GM23338 (cell line): ENCODE measurements around the gene STIM1. TPM values are rescaled to one million over a fixed set of nuclear protein-coding genes. Genes with fewer than 3 reads are reported as not detected.

ENCODE experiments used
- ATAC-seq: fragments of 200-7000 bp; cut with Tn5 transposase; 3 replicates; pipeline ENCODE4 v1.9.1; 2020
- DNase-seq: peaks from one replicate; pipeline ENCODE4 v3.0.0-alpha.2; 2015; ENCODE audit warnings: low spot score
- H2AFZ ChIP-seq: fragments of 200-600 bp; sonication (generic); 2 replicates; pipeline ENCODE4 v1.8.0; 2016; ENCODE audit warnings: antibody characterized with exemption, mild to moderate bottlenecking, moderate library complexity
- H3F3A ChIP-seq: fragments of 200-600 bp; sonication (generic); replicated peaks from 2 replicates; pipeline ENCODE4 v1.8.0; 2017; ENCODE audit warnings: antibody characterized with exemption, mixed run types, low read depth
- H3K27ac ChIP-seq: fragments of 200-600 bp; sonication (generic); 2 replicates; pipeline ENCODE4 v1.6.1; 2016; ENCODE audit warnings: low read depth
- H3K27me3 ChIP-seq: fragments of 200-600 bp; sonication (generic); 2 replicates; pipeline ENCODE4 v1.8.0; 2016; ENCODE audit warnings: mild to moderate bottlenecking, mixed run types, moderate library complexity; ENCODE audit not compliant: insufficient read depth
- H3K36me3 ChIP-seq: fragments of 200-600 bp; sonication (generic); 2 replicates; pipeline ENCODE4 v1.8.0; 2016; ENCODE audit warnings: mild to moderate bottlenecking; ENCODE audit not compliant: insufficient read depth
- H3K4me1 ChIP-seq: fragments of 200-600 bp; sonication (generic); 2 replicates; pipeline ENCODE4 v1.8.0; 2016; ENCODE audit warnings: mild to moderate bottlenecking, moderate library complexity; ENCODE audit not compliant: insufficient read depth
- H3K4me2 ChIP-seq: fragments of 200-600 bp; sonication (generic); 2 replicates; pipeline ENCODE4 v1.7.1; 2017; ENCODE audit warnings: mixed run types
- H3K4me3 ChIP-seq: fragments of 200-600 bp; sonication (generic); 2 replicates; pipeline ENCODE4 v1.6.1; 2016; ENCODE audit warnings: mixed run types
- H3K79me2 ChIP-seq: fragments of 200-600 bp; sonication (generic); replicated peaks from 2 replicates; pipeline ENCODE4 v1.8.0; 2017; ENCODE audit warnings: mild to moderate bottlenecking; ENCODE audit not compliant: insufficient read depth
- H3K9me2 ChIP-seq: fragments of 200-600 bp; sonication (generic); 2 replicates; pipeline ENCODE4 v1.8.0; 2017; ENCODE audit not compliant: insufficient read depth
- H4K20me1 ChIP-seq: fragments of 200-600 bp; sonication (generic); replicated peaks from 2 replicates; pipeline ENCODE4 v1.8.0; 2017; ENCODE audit warnings: mild to moderate bottlenecking; ENCODE audit not compliant: insufficient read depth
- H3K27ac Mint-ChIP-seq: 2 replicates; pipeline ENCODE4 v1.8.0; 2020; ENCODE audit warnings: inconsistent platforms, mild to moderate bottlenecking, moderate library complexity, mixed read lengths
- H3K27me3 Mint-ChIP-seq: 3 replicates; pipeline ENCODE4 v1.8.0; 2022; ENCODE audit warnings: low read depth, mild to moderate bottlenecking, moderate library complexity, mixed read lengths, inconsistent platforms; ENCODE audit not compliant: insufficient read depth, poor library complexity
- H3K36me3 Mint-ChIP-seq: 3 replicates; pipeline ENCODE4 v1.8.0; 2021; ENCODE audit warnings: low read depth, mild to moderate bottlenecking, inconsistent platforms, moderate library complexity, mixed read lengths
- H3K4me1 Mint-ChIP-seq: 3 replicates; pipeline ENCODE4 v1.8.0; 2020; ENCODE audit warnings: mild to moderate bottlenecking, inconsistent platforms, mixed read lengths
- H3K4me3 Mint-ChIP-seq: 3 replicates; pipeline ENCODE4 v1.8.0; 2021; ENCODE audit warnings: moderate library complexity, mild to moderate bottlenecking, inconsistent platforms, mixed read lengths
- H3K9me3 Mint-ChIP-seq: 3 replicates; pipeline ENCODE4 v1.8.0; 2020; ENCODE audit warnings: moderate library complexity, mild to moderate bottlenecking, inconsistent platforms, mixed read lengths
- CREB1 ChIP-seq: fragments of 250-450 bp; sonication (Bioruptor Pico); IDR thresholded peaks from 2 replicates; pipeline ENCODE4 v1.5.0; 2020; ENCODE audit warnings: low read depth, mild to moderate bottlenecking, moderate library complexity
- CTCF ChIP-seq, 2 experiments: fragments of 200-600 bp in 1 of 2; sonication (generic) in 1 of 2; conservative IDR thresholded peaks; 2 replicates each; pipeline versions ENCODE4 v1.5.1 to v1.6.1; 2016 to 2017; ENCODE audit warnings: antibody characterized with exemption in 2 of 2, low read depth in 2 of 2, mild to moderate bottlenecking in 2 of 2, moderate library complexity in 1 of 2
- EZH2 ChIP-seq: fragments of 200-600 bp; sonication (generic); IDR thresholded peaks from one replicate; pipeline ENCODE4 v1.8.0; 2017; ENCODE audit warnings: antibody characterized with exemption, mild to moderate bottlenecking, low read depth; ENCODE audit not compliant: unreplicated experiment
- EZH2phosphoT487 ChIP-seq: fragments of 200-600 bp; sonication (generic); IDR thresholded peaks from one replicate; pipeline ENCODE4 v1.8.1; 2018; ENCODE audit warnings: antibody characterized with exemption; ENCODE audit not compliant: unreplicated experiment
- JUNB ChIP-seq: IDR thresholded peaks from one replicate; pipeline ENCODE4 v1.6.1; 2016; ENCODE audit warnings: antibody characterized with exemption; ENCODE audit not compliant: unreplicated experiment
- NANOG ChIP-seq: IDR thresholded peaks from 2 replicates; pipeline ENCODE4 v1.6.1; 2016; ENCODE audit warnings: antibody characterized with exemption, borderline replicate concordance
- POLR2AphosphoS5 ChIP-seq: IDR thresholded peaks from 2 replicates; pipeline ENCODE4 v1.6.1; 2016; ENCODE audit warnings: antibody characterized with exemption, low read depth
- STAT1 ChIP-seq: IDR thresholded peaks from one replicate; pipeline ENCODE4 v1.6.1; 2016; ENCODE audit warnings: antibody characterized with exemption; ENCODE audit not compliant: unreplicated experiment
- ZNF114 ChIP-seq: fragments of 250-450 bp; sonication (Bioruptor Pico); IDR thresholded peaks from 2 replicates; pipeline ENCODE4 v1.5.0; 2020; ENCODE audit warnings: mild to moderate bottlenecking, moderate library complexity
- ZNF331 ChIP-seq: fragments of 250-450 bp; sonication (Bioruptor Pico); IDR thresholded peaks from 2 replicates; pipeline ENCODE4 v1.5.0; 2020; ENCODE audit warnings: low read depth, mild to moderate bottlenecking, moderate library complexity
- polyA plus RNA-seq: library from polyadenylated mRNA; unstranded; fragments of >200 nt; fragmentation: Nextera tagmentation; extraction: Ambion mirVana; gene quantifications from 2 replicates; pipeline ENCODE4 v1.2.1, GENCODE V29; 2016
- total RNA-seq: library from RNA; depleted of rRNA; stranded (reverse); fragments of >200 nt; shearing (Covaris generic); gene quantifications from 2 replicates; pipeline ENCODE4 v1.2.3, GENCODE V29; 2014
- TF ChIP-seq, protein P1 (sequence below): IDR thresholded peaks from one replicate; pipeline ENCODE4 v1.6.1; 2018; ENCODE audit warnings: antibody characterized with exemption; ENCODE audit not compliant: unreplicated experiment
- TF ChIP-seq, protein P2 (sequence below): fragments of 250-450 bp; sonication (Bioruptor Pico); IDR thresholded peaks from 2 replicates; pipeline ENCODE4 v1.5.0; 2020; ENCODE audit warnings: mild to moderate bottlenecking, moderate library complexity
- TF ChIP-seq, protein P3 (sequence below): IDR thresholded peaks from 2 replicates; pipeline ENCODE4 v1.6.1; 2016; ENCODE audit warnings: antibody characterized with exemption

STIM1 gene
- total and polyA plus RNA-seq, 2 experiments from 2014 or later: 3.5 to 14.0 TPM

GRCh38 chr11:4061700-4062099, 206.2 kb downstream of the STIM1 start:
- no peaks in the 10 kb centered on the region for H3K27me3 Mint-ChIP-seq
- H3K9me3 Mint-ChIP-seq: no peaks in the 10 kb centered on the region
- H3K36me3 Mint-ChIP-seq: no peaks in the 10 kb centered on the region
- Histone ChIP-seq H3K79me2 (no peaks in the 10 kb centered on the region), H3K4me2 (no peak overlapping the region), H3F3A (no peaks in the 10 kb centered on the region), H3K4me3 (no peak overlapping the region), H3K4me1 (0 out of 2 replicates have a peak, but pooled peaks cover 3% of the 10 kb centered on the region), H3K27ac (no peak overlapping the region), H3K9me2 (no peaks in the 10 kb centered on the region), H3K27me3 (no peaks in the 10 kb centered on the region), H2AFZ (no peak overlapping the region), H3K36me3 (no peaks in the 10 kb centered on the region), H4K20me1 (no peaks in the 10 kb centered on the region; the same call in 1 of the 2 replicates)
- TF ChIP-seq JUNB: no peak
- TF ChIP-seq EZH2phosphoT487: no peak
- TF ChIP-seq STAT1: no peak
- TF ChIP-seq EZH2: no peak
- no peak for TF ChIP-seq NANOG
- TF ChIP-seq, protein P1, sequence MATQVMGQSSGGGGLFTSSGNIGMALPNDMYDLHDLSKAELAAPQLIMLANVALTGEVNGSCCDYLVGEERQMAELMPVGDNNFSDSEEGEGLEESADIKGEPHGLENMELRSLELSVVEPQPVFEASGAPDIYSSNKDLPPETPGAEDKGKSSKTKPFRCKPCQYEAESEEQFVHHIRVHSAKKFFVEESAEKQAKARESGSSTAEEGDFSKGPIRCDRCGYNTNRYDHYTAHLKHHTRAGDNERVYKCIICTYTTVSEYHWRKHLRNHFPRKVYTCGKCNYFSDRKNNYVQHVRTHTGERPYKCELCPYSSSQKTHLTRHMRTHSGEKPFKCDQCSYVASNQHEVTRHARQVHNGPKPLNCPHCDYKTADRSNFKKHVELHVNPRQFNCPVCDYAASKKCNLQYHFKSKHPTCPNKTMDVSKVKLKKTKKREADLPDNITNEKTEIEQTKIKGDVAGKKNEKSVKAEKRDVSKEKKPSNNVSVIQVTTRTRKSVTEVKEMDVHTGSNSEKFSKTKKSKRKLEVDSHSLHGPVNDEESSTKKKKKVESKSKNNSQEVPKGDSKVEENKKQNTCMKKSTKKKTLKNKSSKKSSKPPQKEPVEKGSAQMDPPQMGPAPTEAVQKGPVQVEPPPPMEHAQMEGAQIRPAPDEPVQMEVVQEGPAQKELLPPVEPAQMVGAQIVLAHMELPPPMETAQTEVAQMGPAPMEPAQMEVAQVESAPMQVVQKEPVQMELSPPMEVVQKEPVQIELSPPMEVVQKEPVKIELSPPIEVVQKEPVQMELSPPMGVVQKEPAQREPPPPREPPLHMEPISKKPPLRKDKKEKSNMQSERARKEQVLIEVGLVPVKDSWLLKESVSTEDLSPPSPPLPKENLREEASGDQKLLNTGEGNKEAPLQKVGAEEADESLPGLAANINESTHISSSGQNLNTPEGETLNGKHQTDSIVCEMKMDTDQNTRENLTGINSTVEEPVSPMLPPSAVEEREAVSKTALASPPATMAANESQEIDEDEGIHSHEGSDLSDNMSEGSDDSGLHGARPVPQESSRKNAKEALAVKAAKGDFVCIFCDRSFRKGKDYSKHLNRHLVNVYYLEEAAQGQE: no peak
- TF ChIP-seq, protein P2, sequence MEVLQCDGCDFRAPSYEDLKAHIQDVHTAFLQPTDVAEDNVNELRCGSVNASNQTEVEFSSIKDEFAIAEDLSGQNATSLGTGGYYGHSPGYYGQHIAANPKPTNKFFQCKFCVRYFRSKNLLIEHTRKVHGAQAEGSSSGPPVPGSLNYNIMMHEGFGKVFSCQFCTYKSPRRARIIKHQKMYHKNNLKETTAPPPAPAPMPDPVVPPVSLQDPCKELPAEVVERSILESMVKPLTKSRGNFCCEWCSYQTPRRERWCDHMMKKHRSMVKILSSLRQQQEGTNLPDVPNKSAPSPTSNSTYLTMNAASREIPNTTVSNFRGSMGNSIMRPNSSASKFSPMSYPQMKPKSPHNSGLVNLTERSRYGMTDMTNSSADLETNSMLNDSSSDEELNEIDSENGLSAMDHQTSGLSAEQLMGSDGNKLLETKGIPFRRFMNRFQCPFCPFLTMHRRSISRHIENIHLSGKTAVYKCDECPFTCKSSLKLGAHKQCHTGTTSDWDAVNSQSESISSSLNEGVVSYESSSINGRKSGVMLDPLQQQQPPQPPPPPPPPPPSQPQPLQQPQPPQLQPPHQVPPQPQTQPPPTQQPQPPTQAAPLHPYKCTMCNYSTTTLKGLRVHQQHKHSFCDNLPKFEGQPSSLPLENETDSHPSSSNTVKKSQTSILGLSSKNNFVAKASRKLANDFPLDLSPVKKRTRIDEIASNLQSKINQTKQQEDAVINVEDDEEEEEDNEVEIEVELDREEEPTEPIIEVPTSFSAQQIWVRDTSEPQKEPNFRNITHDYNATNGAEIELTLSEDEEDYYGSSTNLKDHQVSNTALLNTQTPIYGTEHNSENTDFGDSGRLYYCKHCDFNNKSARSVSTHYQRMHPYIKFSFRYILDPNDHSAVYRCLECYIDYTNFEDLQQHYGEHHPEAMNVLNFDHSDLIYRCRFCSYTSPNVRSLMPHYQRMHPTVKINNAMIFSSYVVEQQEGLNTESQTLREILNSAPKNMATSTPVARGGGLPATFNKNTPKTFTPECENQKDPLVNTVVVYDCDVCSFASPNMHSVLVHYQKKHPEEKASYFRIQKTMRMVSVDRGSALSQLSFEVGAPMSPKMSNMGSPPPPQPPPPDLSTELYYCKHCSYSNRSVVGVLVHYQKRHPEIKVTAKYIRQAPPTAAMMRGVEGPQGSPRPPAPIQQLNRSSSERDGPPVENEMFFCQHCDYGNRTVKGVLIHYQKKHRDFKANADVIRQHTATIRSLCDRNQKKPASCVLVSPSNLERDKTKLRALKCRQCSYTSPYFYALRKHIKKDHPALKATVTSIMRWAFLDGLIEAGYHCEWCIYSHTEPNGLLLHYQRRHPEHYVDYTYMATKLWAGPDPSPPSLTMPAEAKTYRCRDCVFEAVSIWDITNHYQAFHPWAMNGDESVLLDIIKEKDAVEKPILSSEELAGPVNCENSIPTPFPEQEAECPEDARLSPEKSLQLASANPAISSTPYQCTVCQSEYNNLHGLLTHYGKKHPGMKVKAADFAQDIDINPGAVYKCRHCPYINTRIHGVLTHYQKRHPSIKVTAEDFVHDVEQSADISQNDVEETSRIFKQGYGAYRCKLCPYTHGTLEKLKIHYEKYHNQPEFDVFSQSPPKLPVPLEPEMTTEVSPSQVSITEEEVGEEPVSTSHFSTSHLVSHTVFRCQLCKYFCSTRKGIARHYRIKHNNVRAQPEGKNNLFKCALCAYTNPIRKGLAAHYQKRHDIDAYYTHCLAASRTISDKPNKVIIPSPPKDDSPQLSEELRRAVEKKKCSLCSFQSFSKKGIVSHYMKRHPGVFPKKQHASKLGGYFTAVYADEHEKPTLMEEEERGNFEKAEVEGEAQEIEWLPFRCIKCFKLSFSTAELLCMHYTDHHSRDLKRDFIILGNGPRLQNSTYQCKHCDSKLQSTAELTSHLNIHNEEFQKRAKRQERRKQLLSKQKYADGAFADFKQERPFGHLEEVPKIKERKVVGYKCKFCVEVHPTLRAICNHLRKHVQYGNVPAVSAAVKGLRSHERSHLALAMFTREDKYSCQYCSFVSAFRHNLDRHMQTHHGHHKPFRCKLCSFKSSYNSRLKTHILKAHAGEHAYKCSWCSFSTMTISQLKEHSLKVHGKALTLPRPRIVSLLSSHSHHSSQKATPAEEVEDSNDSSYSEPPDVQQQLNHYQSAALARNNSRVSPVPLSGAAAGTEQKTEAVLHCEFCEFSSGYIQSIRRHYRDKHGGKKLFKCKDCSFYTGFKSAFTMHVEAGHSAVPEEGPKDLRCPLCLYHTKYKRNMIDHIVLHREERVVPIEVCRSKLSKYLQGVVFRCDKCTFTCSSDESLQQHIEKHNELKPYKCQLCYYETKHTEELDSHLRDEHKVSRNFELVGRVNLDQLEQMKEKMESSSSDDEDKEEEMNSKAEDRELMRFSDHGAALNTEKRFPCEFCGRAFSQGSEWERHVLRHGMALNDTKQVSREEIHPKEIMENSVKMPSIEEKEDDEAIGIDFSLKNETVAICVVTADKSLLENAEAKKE (CRISPR knock-in tag): no peak
- no peak for TF ChIP-seq CTCF (conservative IDR thresholded peaks at IDR 0.05; ENCODE audit: low read depth in 2 of 2)
- TF ChIP-seq ZNF114 (CRISPR knock-in tag): no peak
- no peak for TF ChIP-seq ZNF331
- TF ChIP-seq POLR2AphosphoS5: no peak
- TF ChIP-seq, protein P3, sequence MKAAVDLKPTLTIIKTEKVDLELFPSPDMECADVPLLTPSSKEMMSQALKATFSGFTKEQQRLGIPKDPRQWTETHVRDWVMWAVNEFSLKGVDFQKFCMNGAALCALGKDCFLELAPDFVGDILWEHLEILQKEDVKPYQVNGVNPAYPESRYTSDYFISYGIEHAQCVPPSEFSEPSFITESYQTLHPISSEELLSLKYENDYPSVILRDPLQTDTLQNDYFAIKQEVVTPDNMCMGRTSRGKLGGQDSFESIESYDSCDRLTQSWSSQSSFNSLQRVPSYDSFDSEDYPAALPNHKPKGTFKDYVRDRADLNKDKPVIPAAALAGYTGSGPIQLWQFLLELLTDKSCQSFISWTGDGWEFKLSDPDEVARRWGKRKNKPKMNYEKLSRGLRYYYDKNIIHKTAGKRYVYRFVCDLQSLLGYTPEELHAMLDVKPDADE: no peak
- TF ChIP-seq CREB1: no peak
- H3K4me1 Mint-ChIP-seq: no peaks in the 10 kb centered on the region; the same call in 2 of the 3 replicates
- DNase-seq (no peak), ATAC-seq (no peak)
- H3K27ac Mint-ChIP-seq: no peak overlapping the region
- no peak overlapping the region for H3K4me3 Mint-ChIP-seq
